ENCODE data around the gene HABP4. TPM values are rescaled to one million over a fixed set of nuclear protein-coding genes. Genes with fewer than 3 reads are reported as not detected.

HABP4 gene
- total and polyA plus RNA-seq, 10 of the 15 experiments (the other 5 are each of a cell fraction or from before 2014, with no cell fraction given) = 1.6 to 15.4 (median 11.6) TPM

GRCh38 chr9:96442491-96442890 lies 7.5 kb upstream of the HABP4 start (continued):
- TF ChIP-seq CREM (IDR thresholded peaks at IDR 0.05; ENCODE audit: low read depth) (no peak), RAD51 (IDR thresholded peaks at IDR 0.05) (no peak), JUNB (IDR thresholded peaks at IDR 0.05) (no peak), RFX5 (IDR thresholded peaks at IDR 0.05; ENCODE audit: low read depth, low read length) (no peak), TCF7 (IDR thresholded peaks at IDR 0.05; ENCODE audit: borderline replicate concordance) (no peak), GABPA (IDR thresholded peaks at IDR 0.05; ENCODE audit: low read depth) (no peak)

- no TSS peak for BruUV-seq (replicated peaks)
- no peak for TF ChIP-seq RUNX3 (IDR thresholded peaks at IDR 0.05; ENCODE audit: low read length)
- no peak for TF ChIP-seq RFX5 (IDR thresholded peaks at IDR 0.05; ENCODE audit: low read depth, low read length)
- no peak for TF ChIP-seq FOXK2 (IDR thresholded peaks at IDR 0.05)
- TF ChIP-seq MXI1 (IDR thresholded peaks at IDR 0.05; ENCODE audit: low read depth, low read length) = no peak
- TF ChIP-seq ZNF687 (IDR thresholded peaks at IDR 0.05) = no peak
- TF ChIP-seq, protein P1, sequence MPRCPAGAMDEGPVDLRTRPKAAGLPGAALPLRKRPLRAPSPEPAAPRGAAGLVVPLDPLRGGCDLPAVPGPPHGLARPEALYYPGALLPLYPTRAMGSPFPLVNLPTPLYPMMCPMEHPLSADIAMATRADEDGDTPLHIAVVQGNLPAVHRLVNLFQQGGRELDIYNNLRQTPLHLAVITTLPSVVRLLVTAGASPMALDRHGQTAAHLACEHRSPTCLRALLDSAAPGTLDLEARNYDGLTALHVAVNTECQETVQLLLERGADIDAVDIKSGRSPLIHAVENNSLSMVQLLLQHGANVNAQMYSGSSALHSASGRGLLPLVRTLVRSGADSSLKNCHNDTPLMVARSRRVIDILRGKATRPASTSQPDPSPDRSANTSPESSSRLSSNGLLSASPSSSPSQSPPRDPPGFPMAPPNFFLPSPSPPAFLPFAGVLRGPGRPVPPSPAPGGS (IDR thresholded peaks at IDR 0.05; ENCODE audit: borderline replicate concordance, insufficient read depth, low read depth, low read length, poor library complexity, severe bottlenecking) = no peak
- TF ChIP-seq USF2 (IDR thresholded peaks at IDR 0.05; ENCODE audit: borderline replicate concordance, low read depth, low read length) = no peak
These were observed 2.6 kb upstream of the HABP4 start for GRCh38 chr9:96447406-96447805.

More at GRCh38 chr9:96447406-96447805, 2.6 kb upstream of the HABP4 start:
- no peaks in the 10 kb centered on the region for H4K20me1 ChIP-seq (ENCODE audit: control insufficient read depth, insufficient read depth)
- no peak overlapping the region for H3K27ac ChIP-seq (ENCODE audit: control insufficient read depth, insufficient read depth)
- intact Hi-C loops (cut with micrococcal nuclease; ENCODE audit: unreplicated experiment) = no loop called here
- H3K9me3 ChIP-seq (replicated peaks; ENCODE audit: control insufficient read depth, insufficient read depth, low read length) = no peaks in the 10 kb centered on the region
- ChIA-PET SMC1A (ENCODE audit: uncharacterized antibody, unreplicated experiment) (interaction anchor here (1.0 kb wide), 1 partner anchor 21 kb away, joined by 3 read pairs; no protein-coding TSS in a partner anchor), RAD21 (ENCODE audit: unreplicated experiment) (no interaction called here), POLR2A (no interaction called here), CTCF (no interaction called here)
- no peaks in the 10 kb centered on the region for H3K79me2 ChIP-seq (ENCODE audit: control insufficient read depth, insufficient read depth, low read length)
- no peak overlapping the region for H3K4me3 ChIP-seq
- ATAC-seq (no peak), DNase-seq (ENCODE audit: low read depth, low spot score) (no peak), FAIRE-seq (no peak)
- in situ Hi-C loops (cut with MboI) = loop anchor here (5.0 kb wide), 1 partner anchor 205 kb away; no protein-coding TSS in a partner anchor
- no peak overlapping the region for H3K9ac ChIP-seq (ENCODE audit: control insufficient read depth, insufficient read depth, low read length)
- no peak overlapping the region; the same call in 1 of the 2 replicates for H2AFZ ChIP-seq (ENCODE audit: control insufficient read depth, low read depth, low read length)
- H3K4me1 ChIP-seq (ENCODE audit: control insufficient read depth, insufficient read depth, low read length) = peaks cover 6% of the 10 kb centered on the region
- 16% methylated on average over 3 of the region's 3 CpGs for WGBS (ENCODE audit: insufficient coverage, insufficient replicate concordance, low lambda C conversion rate, missing lambda C conversion rate)
- peaks cover 0 to 3% of the 10 kb centered on the region in 2 experiments; a peak in 1 of 4 replicates for H3K27me3 ChIP-seq (replicated peaks in 1 of 2; ENCODE audit: control insufficient read depth in 2 of 2, insufficient read depth in 2 of 2, low read length in 1 of 2)
- H3K36me3 ChIP-seq (ENCODE audit: control insufficient read depth in 2 of 2, insufficient read depth in 2 of 2, low read length in 1 of 2) = no peaks in the 10 kb centered on the region
- no peak overlapping the region for H3K4me2 ChIP-seq (ENCODE audit: control insufficient read depth, insufficient read depth)

All from GM12878 (cell line).